ENCODE data around the gene FBXW2.
A peak's percentile ranks its signal among the peaks of the same experiment; 100 is the strongest.
"Not testable (repeated sequence)": the region's sequence is repeated elsewhere in the genome, so short reads cannot be mapped to it uniquely, and the experiment has no call there.

The FBXW2 gene

DNA sequence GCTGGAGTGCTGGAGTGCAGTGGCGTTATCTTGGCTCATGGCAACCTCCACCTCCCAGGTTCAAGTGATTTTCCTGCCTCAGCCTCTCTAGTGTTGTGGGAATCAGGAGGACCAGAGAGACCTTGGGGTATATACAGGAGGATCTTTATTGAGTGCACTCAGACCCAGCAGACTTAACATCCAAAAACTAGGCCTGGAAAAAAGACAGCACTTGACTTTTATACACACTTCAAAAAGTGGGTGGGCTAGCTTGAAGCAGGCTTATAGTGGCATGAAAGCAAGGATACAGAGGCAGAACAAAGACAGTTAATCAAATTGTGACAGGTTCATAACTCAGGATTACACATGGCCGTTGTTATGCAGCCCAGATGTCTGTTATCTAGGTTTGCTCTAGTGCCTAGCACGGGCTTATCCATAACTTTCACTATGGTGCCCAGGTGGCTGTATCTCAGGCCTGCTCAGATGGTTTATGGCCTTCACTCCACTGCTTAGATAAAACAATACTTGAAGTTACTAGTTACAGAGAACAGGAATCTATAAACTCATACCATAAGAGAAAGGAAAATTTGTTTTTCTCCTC, 11.7 kb upstream of the FBXW2 start:
- H3K9me3 Mint-ChIP-seq, result peaks cover 22% of the 10 kb centered on the region
- ATAC-seq; H3K36me3 Mint-ChIP-seq; DNase-seq (ENCODE audit: low spot score in 2 of 2); H3K4me1 Mint-ChIP-seq; H3K4me3 Mint-ChIP-seq; H3K27ac Mint-ChIP-seq: not testable (repeated sequence)

GRCh38 chr9:120801441-120801840, 8.2 kb upstream of the FBXW2 start:
- Mint-ChIP-seq H3K4me1 (no peaks in the 10 kb centered on the region), H3K9me3 (peaks cover 10% of the 10 kb centered on the region), H3K4me3 (no peak overlapping the region), H3K36me3 (no peaks in the 10 kb centered on the region), H3K27ac (no peak overlapping the region)
- DNase-seq (ENCODE audit: low spot score in 2 of 2) (no peak), ATAC-seq (no peak)

- Mint-ChIP-seq H3K4me3 (peak overlapping the region; percentile 86), H3K36me3 (peaks cover 60% of the 10 kb centered on the region), H3K4me1 (peaks cover 48% of the 10 kb centered on the region), H3K9me3 (no peaks in the 10 kb centered on the region), H3K27ac (peak overlapping the region; percentile 92)
- DNase-seq (ENCODE audit: low spot score in 2 of 2) (no peak), ATAC-seq (no peak)
Measured at GRCh38 chr9:120791161-120791560, 2.1 kb downstream of the FBXW2 start.

DNA sequence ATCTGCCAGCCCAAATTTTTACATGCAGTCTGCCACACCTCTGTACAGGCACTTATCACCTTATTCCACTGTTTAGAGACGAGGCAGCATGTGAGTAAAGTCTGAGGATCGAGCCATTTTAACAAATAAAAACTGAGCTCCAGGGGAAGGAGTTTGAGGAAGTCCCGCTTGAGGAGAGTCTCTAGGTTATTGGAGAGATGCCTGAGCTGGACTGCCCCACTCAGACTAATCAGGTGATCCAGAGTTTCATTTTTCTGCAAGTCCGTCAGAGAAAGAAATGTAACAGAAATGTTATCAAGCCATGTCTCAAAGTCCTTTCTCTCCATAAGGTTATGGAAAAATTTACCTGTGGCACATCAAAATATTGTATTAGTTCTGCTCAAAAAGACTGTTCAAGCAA, 5.3 kb downstream of the FBXW2 start:
- Mint-ChIP-seq H3K4me3 (no peak overlapping the region), H3K27ac (peak overlapping the region; percentile 48), H3K9me3 (no peaks in the 10 kb centered on the region), H3K4me1 (peaks cover 57% of the 10 kb centered on the region), H3K36me3 (peaks cover 82% of the 10 kb centered on the region)
- no peak for ATAC-seq
- DNase-seq (ENCODE audit: low spot score in 2 of 2), result no peak

- peaks cover 36% of the 10 kb centered on the region for H3K4me1 Mint-ChIP-seq
- peaks cover 75% of the 10 kb centered on the region for H3K36me3 Mint-ChIP-seq
Measured at GRCh38 chr9:120783602-120784047, 9.6 kb downstream of the FBXW2 start.

DNA sequence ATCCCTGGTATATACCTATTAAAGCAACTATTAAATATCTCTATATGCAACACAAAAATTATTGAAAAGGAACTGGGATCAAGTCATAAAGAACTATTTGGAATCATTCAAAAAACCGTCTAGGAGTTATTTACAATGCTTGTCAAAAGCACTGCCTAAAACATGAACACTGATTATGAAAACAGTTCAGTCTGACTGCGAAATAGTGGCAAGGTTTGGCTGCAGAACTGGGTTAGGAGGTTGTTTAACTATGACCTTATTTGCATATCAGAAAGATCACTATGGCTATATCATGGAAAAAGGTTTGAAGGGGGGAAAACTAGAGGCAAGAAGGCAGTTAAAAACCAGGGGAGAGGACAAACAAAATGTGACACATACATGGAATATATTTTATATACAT, 12.0 kb downstream of the FBXW2 start:
- peaks cover 18% of the 10 kb centered on the region for H3K4me1 Mint-ChIP-seq
- H3K27ac Mint-ChIP-seq, result no peak overlapping the region
- no peak for DNase-seq (ENCODE audit: low spot score in 2 of 2)
- no peak overlapping the region for H3K4me3 Mint-ChIP-seq
- no peaks in the 10 kb centered on the region for H3K9me3 Mint-ChIP-seq
- H3K36me3 Mint-ChIP-seq, result peaks cover 75% of the 10 kb centered on the region
- no peak for ATAC-seq

More at GRCh38 chr9:120783602-120784047, 9.6 kb downstream of the FBXW2 start:
- ATAC-seq (no peak), DNase-seq (ENCODE audit: low spot score in 2 of 2) (no peak)
- no peak overlapping the region for H3K4me3 Mint-ChIP-seq
- no peaks in the 10 kb centered on the region for H3K9me3 Mint-ChIP-seq
- H3K27ac Mint-ChIP-seq, result no peak overlapping the region

- no peak overlapping the region for H3K4me3 Mint-ChIP-seq
- no peak for ATAC-seq
- peaks cover 75% of the 10 kb centered on the region for H3K36me3 Mint-ChIP-seq
Measured at GRCh38 chr9:120780367-120780766, 12.8 kb downstream of the FBXW2 start.

GRCh38 chr9:120779227-120779626, 14.0 kb downstream of the FBXW2 start:
- H3K27ac Mint-ChIP-seq, result peak overlapping the region; percentile 14
- ATAC-seq (peak; percentile 62), DNase-seq (ENCODE audit: low spot score in 2 of 2) (no peak)
- no peaks in the 10 kb centered on the region for H3K9me3 Mint-ChIP-seq
- H3K4me3 Mint-ChIP-seq, result no peak overlapping the region
- H3K36me3 Mint-ChIP-seq, result peaks cover 75% of the 10 kb centered on the region
- H3K4me1 Mint-ChIP-seq, result peaks cover 8% of the 10 kb centered on the region

More at GRCh38 chr9:120780367-120780766, 12.8 kb downstream of the FBXW2 start:
- Mint-ChIP-seq H3K9me3 (no peaks in the 10 kb centered on the region), H3K4me1 (peaks cover 12% of the 10 kb centered on the region), H3K27ac (no peak overlapping the region)
- DNase-seq (ENCODE audit: low spot score in 2 of 2), result no peak

DNA sequence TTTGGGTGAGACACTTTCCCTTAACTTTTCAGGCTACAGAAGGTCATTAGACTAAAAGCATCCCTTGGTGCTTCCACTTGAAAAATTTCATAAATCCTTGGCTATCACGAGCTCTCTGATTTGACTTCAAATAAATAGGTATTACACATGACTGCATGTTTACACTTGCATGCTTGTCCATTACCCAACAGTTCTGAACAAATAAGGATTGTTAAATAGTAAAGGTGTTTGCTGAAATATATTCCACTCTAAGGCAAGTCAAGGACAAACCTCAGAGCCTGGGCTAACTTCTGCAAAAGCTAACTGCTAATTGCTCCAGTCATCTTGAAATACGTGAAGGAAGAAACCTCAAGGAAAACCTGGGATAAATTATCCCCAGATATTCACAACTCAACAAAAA, 14.5 kb downstream of the FBXW2 start:
- H3K4me1 Mint-ChIP-seq, result peaks cover 5% of the 10 kb centered on the region
- no peak overlapping the region for H3K4me3 Mint-ChIP-seq
- H3K9me3 Mint-ChIP-seq, result no peaks in the 10 kb centered on the region
- no peak for DNase-seq (ENCODE audit: low spot score in 2 of 2)
- no peak overlapping the region for H3K27ac Mint-ChIP-seq
- H3K36me3 Mint-ChIP-seq, result peaks cover 75% of the 10 kb centered on the region
- ATAC-seq, result no peak

DNA sequence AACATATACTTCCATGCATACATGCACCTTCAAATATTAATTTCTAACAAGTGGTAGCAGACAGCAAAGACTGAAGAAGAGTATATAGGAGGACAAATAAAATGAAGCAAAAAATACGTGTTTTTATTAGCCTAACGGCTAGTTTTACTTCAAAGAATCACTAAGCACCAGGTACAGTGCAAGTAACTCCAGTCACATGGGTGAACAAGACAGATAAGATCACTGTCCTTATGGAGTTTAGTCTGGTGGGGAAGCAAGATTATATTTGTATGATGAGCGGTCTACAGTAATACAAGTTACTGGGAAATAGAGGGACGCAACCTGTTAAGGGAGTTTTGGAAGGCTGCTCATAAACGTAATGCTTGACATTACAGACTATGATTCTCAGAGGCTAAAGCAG, 16.0 kb downstream of the FBXW2 start:
- Mint-ChIP-seq H3K4me3 (no peak overlapping the region), H3K4me1 (no peaks in the 10 kb centered on the region), H3K27ac (no peak overlapping the region), H3K9me3 (no peaks in the 10 kb centered on the region), H3K36me3 (peaks cover 81% of the 10 kb centered on the region)
- DNase-seq (ENCODE audit: low spot score in 2 of 2), result no peak
- no peak for ATAC-seq

- H3K36me3 Mint-ChIP-seq, result peaks cover 85% of the 10 kb centered on the region
- H3K9me3 Mint-ChIP-seq, result no peaks in the 10 kb centered on the region
- DNase-seq (ENCODE audit: low spot score in 2 of 2), result no peak
- no peaks in the 10 kb centered on the region for H3K4me1 Mint-ChIP-seq
- H3K27ac Mint-ChIP-seq, result no peak overlapping the region
- H3K4me3 Mint-ChIP-seq, result no peak overlapping the region
- ATAC-seq, result no peak
Measured at GRCh38 chr9:120776788-120777187, 16.4 kb downstream of the FBXW2 start.

GRCh38 chr9:120775859-120776258, 17.4 kb downstream of the FBXW2 start:
- H3K4me1 Mint-ChIP-seq, result no peaks in the 10 kb centered on the region
- H3K27ac Mint-ChIP-seq, result no peak overlapping the region
- DNase-seq (ENCODE audit: low spot score in 2 of 2) (no peak), ATAC-seq (no peak)
- peaks cover 95% of the 10 kb centered on the region for H3K36me3 Mint-ChIP-seq
- no peaks in the 10 kb centered on the region for H3K9me3 Mint-ChIP-seq
- no peak overlapping the region for H3K4me3 Mint-ChIP-seq

- Mint-ChIP-seq H3K4me3 (no peak overlapping the region), H3K4me1 (peaks cover 4% of the 10 kb centered on the region), H3K36me3 (peaks cover 100% of the 10 kb centered on the region), H3K27ac (no peak overlapping the region), H3K9me3 (no peaks in the 10 kb centered on the region)
- ATAC-seq, result no peak
- no peak for DNase-seq (ENCODE audit: low spot score in 2 of 2)
Measured at GRCh38 chr9:120774719-120775118, 18.5 kb downstream of the FBXW2 start.

DNA sequence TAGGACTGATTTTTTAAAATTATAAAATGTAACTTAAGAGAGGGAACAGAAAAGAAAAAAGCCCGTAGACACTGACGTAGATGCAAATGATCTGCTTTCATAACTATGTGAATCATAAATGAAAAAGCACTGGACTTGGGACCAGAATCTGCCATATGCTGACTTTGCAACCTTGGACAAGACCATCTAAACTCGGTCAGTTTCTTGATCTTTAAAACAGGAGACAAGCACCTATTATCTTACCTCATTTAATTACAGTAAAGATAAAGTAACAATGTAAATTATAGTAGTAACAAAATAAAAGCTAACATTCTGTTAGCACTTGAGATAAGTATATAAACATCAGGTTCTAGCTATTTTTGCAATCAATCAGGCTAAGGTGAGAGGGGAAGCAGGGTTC, 20.0 kb downstream of the FBXW2 start:
- H3K27ac Mint-ChIP-seq, result no peak overlapping the region
- H3K4me1 Mint-ChIP-seq, result peaks cover 7% of the 10 kb centered on the region
- ATAC-seq, result no peak

DNA sequence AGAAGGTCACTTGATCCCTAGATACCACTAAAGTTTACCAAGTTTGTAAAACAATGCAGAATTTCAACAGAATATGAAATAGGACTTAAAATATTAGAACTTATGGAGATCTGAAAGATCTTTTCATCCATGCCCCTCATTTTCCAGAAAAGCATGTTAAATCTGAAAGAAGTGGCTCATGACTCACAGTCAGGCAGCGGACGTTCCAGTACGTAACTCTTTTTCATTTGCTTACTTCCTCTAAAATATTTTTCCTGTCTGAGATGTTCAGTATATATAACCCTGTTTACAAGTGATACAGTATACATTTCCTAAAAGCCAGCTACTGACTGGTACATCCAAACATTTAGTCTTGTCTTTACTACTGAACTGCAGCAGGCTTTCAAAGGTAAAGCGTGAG, 22.3 kb downstream of the FBXW2 start:
- Mint-ChIP-seq H3K27ac (peak overlapping the region; percentile 11), H3K36me3 (peaks cover 100% of the 10 kb centered on the region), H3K4me3 (no peak overlapping the region), H3K4me1 (peaks cover 13% of the 10 kb centered on the region), H3K9me3 (no peaks in the 10 kb centered on the region)
- ATAC-seq, result no peak
- DNase-seq (ENCODE audit: low spot score in 2 of 2), result no peak

More for the DNA sequence above, 20.0 kb downstream of the FBXW2 start:
- Mint-ChIP-seq H3K36me3 (peaks cover 100% of the 10 kb centered on the region), H3K4me3 (no peak overlapping the region), H3K9me3 (no peaks in the 10 kb centered on the region)
- no peak for DNase-seq (ENCODE audit: low spot score in 2 of 2)

GRCh38 chr9:120768886-120769285, 24.3 kb downstream of the FBXW2 start:
- Mint-ChIP-seq H3K4me1 (peaks cover 13% of the 10 kb centered on the region), H3K36me3 (peaks cover 100% of the 10 kb centered on the region), H3K27ac (no peak overlapping the region), H3K9me3 (no peaks in the 10 kb centered on the region), H3K4me3 (no peak overlapping the region)
- DNase-seq (ENCODE audit: low spot score in 2 of 2), result no peak
- peak; percentile 67 for ATAC-seq

DNA sequence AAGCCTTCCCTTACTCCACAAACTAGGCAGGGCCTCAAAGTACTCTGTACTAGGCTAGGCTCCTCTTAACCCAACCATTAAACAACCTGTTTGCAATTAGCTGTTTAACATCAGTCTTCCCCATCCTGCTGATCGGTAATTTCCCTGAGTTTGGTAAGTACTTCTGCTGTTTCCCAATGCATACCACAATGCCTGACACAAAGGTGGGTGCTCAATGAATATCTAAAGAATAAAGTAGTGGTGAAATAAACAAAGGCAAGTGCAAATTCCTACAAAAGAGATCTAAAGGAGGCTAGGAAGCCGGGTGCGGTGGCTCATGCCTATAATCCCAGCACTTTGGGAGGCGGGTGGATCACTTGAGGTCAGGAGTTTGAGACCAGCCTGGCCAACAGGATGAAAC, 25.0 kb downstream of the FBXW2 start:
- H3K4me1 Mint-ChIP-seq, result peaks cover 13% of the 10 kb centered on the region
- peaks cover 100% of the 10 kb centered on the region for H3K36me3 Mint-ChIP-seq
- DNase-seq (ENCODE audit: low spot score in 2 of 2) (no peak), ATAC-seq (no peak)
- H3K27ac Mint-ChIP-seq, result no peak overlapping the region
- H3K4me3 Mint-ChIP-seq, result no peak overlapping the region
- no peaks in the 10 kb centered on the region for H3K9me3 Mint-ChIP-seq
